GM12865 (cell line): ENCODE measurements around the gene RUNX1.

Experiments
- DNase-seq: peaks from one replicate; pipeline ENCODE4 v3.0.0; 2010; ENCODE audit warnings: low read depth
- H3K4me3 ChIP-seq: 2 replicates; pipeline ENCODE4 v1.5.1; 2011; ENCODE audit warnings: mild to moderate bottlenecking, low read depth, low read length, control low read depth
- TF ChIP-seq, protein P1 (sequence below): IDR thresholded peaks from 2 replicates; pipeline ENCODE4 v1.5.1; 2011; ENCODE audit warnings: low read length, control low read depth, low read depth, inconsistent platforms; ENCODE audit not compliant: insufficient read depth; ENCODE audit errors: missing control alignments

Gene RUNX1

DNA sequence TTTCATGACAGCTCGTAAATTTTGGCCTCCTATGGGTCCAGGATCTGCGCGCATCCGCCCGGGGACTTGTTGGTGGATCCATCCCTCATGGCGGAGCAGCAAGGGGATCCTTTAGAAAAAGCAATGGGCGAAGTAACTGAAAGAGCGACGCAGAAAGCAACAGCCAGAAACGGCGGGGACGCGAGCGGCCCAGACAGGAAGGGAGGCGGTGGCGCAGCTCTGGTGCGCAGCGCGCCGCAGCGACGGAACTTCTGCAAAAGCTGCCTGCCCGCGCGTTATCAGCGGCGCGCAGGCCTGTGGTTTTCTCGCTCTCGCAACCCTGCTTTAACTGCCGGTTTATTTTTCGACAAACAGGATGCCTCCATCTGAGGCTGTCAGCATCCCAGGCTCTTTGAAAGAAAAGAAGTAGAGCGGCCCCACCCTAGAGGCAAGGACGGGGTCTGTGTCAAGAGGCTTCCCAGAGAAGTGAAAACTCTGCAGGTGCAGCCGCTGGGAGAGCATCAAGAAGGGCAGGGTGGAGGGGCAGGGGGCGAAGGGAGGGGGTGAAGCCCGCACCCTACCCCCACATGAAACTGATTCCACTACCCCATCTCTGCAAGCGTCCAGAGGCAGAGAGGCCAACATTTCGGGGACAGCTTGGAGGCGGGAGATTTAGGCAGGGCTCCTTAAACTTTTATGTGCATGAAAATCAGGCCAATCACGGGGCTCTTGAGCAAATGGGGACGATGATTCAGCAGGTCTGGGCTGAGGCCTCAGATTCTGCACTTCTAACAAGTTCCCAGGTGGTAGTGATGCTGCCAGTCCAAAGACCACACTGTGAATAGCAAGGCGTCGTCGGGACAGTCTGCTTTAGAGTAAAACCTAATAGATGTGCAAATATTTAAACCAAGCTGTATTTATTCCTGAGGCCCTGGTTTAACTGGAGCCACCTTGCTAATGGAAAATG, 22.2 kb downstream of the RUNX1 start:
- H3K4me3 ChIP-seq: peak overlapping the region; percentile 14; the same call in 1 of the 2 replicates
- TF ChIP-seq, protein P1, sequence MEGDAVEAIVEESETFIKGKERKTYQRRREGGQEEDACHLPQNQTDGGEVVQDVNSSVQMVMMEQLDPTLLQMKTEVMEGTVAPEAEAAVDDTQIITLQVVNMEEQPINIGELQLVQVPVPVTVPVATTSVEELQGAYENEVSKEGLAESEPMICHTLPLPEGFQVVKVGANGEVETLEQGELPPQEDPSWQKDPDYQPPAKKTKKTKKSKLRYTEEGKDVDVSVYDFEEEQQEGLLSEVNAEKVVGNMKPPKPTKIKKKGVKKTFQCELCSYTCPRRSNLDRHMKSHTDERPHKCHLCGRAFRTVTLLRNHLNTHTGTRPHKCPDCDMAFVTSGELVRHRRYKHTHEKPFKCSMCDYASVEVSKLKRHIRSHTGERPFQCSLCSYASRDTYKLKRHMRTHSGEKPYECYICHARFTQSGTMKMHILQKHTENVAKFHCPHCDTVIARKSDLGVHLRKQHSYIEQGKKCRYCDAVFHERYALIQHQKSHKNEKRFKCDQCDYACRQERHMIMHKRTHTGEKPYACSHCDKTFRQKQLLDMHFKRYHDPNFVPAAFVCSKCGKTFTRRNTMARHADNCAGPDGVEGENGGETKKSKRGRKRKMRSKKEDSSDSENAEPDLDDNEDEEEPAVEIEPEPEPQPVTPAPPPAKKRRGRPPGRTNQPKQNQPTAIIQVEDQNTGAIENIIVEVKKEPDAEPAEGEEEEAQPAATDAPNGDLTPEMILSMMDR: no peak

GRCh38 chr21:35026153-35026500, 23.0 kb downstream of the RUNX1 start:
- no peak overlapping the region for H3K4me3 ChIP-seq
- DNase-seq: no peak
- TF ChIP-seq, protein P1: no peak

More for the DNA sequence above, 22.2 kb downstream of the RUNX1 start:
- DNase-seq: peak; percentile 74

DNA sequence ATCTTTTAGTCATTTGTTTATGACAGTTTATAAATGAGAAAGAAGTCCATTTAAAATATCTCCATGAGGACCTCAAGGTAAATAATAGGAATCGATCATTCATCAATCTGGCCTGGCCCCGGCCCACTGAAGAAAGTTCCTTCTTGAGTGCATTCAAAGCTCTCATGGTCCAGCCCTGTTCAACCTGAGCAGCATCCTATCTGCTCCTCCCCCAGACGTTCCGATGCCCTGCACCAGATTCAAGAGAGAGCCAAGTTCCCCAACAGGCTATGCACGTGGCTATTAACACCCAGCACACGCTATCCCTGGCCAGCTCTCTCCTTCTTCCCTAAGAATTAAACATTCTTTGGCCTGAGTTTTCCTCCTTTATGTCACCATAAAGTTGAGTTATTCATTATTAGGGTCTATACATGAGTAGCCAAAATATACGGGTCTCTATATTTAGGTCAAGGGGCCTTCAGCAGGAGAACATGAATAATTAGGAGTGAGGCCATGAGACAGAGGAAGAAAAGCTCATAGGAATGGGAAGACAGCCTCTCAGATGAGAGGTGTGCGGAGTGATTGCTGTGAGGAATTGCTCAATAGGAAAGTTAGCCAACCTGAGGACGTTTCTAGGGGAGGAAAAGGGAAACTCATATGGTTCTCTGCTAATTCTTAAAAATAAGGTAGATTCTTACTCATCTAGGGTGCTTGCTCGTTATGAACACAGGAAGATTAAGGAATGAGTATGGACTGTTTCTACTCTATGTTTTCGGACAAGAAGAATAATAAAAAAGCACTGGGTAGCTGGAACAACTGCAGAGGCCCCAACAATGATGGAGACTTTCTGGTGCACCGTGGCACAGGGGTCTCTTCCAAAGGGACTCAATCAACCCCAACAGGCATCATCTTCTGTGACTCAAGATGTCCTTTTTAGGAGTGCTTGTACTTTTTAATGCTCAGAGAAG, 23.6 kb downstream of the RUNX1 start:
- no peak for DNase-seq
- no peak overlapping the region for H3K4me3 ChIP-seq
- TF ChIP-seq, protein P1: no peak

GRCh38 chr21:35024513-35024912, 24.6 kb downstream of the RUNX1 start:
- TF ChIP-seq, protein P1: no peak
- no peak for DNase-seq
- H3K4me3 ChIP-seq: no peak overlapping the region

DNA sequence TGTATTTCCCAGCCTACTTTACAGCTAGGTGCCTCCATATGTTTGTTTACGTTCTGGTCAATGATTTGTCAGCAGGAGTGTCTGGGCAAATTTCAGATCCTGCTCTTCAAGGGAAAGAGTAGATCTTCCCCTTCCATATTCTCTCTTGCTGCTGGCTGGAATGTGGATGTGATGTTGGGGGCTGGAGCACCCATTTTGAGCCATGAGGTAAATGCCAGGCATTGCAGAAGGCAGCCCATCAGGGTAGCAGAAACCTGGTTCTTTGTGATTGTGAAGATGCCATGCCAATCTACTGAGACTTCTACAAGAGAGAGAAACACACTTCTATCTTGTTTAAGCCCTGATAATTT, 25.1 kb downstream of the RUNX1 start:
- DNase-seq: no peak
- TF ChIP-seq, protein P1: no peak
- no peak overlapping the region for H3K4me3 ChIP-seq

DNA sequence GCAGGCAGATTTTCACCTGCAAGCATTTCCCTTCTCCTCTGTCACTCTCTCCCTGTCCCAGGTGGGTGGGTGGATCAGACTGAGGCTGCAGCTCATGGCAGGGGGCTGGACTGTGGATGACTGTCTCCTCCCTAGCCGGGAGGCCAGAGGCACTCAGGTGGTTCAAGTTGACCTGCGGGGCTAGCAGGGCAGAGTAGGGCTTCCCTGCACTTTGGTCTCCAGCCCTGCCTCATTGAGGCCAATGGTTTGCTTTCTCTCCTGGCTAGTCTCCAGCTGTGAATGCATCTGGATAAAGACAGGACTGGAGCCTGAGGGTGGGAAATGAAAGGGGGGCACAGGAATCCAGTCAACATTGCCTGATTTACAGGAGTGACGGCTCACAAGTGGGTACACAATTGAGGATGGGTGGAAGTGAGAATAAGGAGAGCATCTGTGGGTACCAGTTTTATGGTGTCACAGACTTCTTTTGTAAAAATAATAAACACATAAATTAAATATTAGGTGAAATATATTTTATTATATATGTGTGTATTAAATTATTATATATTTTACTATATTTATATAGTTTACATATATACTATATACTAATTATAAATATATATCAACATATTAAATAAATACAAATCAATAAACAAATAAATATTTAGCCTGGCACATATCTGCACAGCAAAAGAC, 25.6 kb downstream of the RUNX1 start:
- H3K4me3 ChIP-seq: no peak overlapping the region
- TF ChIP-seq, protein P1: no peak
- DNase-seq: no peak
